K562 (cell line): ENCODE results near the gene TMEM184B. TPM values are rescaled to one million over a fixed set of nuclear protein-coding genes. Genes with fewer than 3 reads are reported as not detected.

Experiments used
- C11orf30 ChIP-seq: fragments of 450-650 bp; IDR thresholded peaks from 2 replicates; pipeline ENCODE4 v1.6.1; 2016; ENCODE audit warnings: low read depth, mild to moderate bottlenecking
- CBX5 ChIP-seq: IDR thresholded peaks from 2 replicates; pipeline ENCODE4 v1.6.1; 2014; ENCODE audit warnings: low read depth, borderline replicate concordance
- CHCHD3 ChIP-seq: fragments of 250-450 bp; sonication (Bioruptor Pico); IDR thresholded peaks from 2 replicates; pipeline ENCODE4 v2.1.2; 2022; ENCODE audit warnings: mild to moderate bottlenecking
- ELF4 ChIP-seq: fragments of 450-650 bp; formaldehyde crosslinking; IDR thresholded peaks from 2 replicates; pipeline ENCODE4 v1.4.0; 2022; ENCODE audit warnings: missing genetic modification characterization
- GTF2A2 ChIP-seq: IDR thresholded peaks from 2 replicates; pipeline ENCODE4 v1.6.1; 2016; ENCODE audit warnings: mild to moderate bottlenecking, missing genetic modification characterization, missing compliant biosample characterization
- GTF2E2 ChIP-seq: fragments of 200-800 bp; sonication (Bioruptor generic); IDR thresholded peaks from 2 replicates; pipeline ENCODE4 v1.6.1; 2016; ENCODE audit warnings: missing genetic modification characterization, missing compliant biosample characterization
- GTF3C2 ChIP-seq: IDR thresholded peaks from 3 replicates; pipeline ENCODE4 v1.6.1; 2011; ENCODE audit warnings: borderline replicate concordance, mild to moderate bottlenecking, moderate library complexity; ENCODE audit not compliant: insufficient read length; ENCODE audit errors: extremely low read depth
- HBP1 ChIP-seq: fragments of 450-650 bp; formaldehyde crosslinking; IDR thresholded peaks from 2 replicates; pipeline ENCODE4 v1.4.0; 2022; ENCODE audit warnings: missing genetic modification characterization
- MED1 ChIP-seq: sonication (generic); formaldehyde crosslinking; IDR thresholded peaks from 2 replicates; pipeline ENCODE4 v1.8.1; 2023; ENCODE audit warnings: missing genetic modification reagents, borderline replicate concordance
- MTA1 ChIP-seq: fragments of 450-650 bp; IDR thresholded peaks from 2 replicates; pipeline ENCODE4 v1.6.1; 2017; ENCODE audit warnings: borderline replicate concordance
- NFE2L1 ChIP-seq: fragments of 450-650 bp; IDR thresholded peaks from 2 replicates; pipeline ENCODE4 v1.6.1; 2016; ENCODE audit warnings: missing genetic modification characterization, low read depth, mild to moderate bottlenecking, missing compliant biosample characterization, moderate library complexity, borderline replicate concordance
- PCBP1 ChIP-seq: fragments of 200-400 bp; formaldehyde crosslinking; IDR thresholded peaks from 2 replicates; pipeline ENCODE4 v1.6.1; 2018; ENCODE audit warnings: mild to moderate bottlenecking, low read depth, low read length; ENCODE audit not compliant: poor library complexity, severe bottlenecking
- PCBP2 ChIP-seq: fragments of 200-400 bp; formaldehyde crosslinking; IDR thresholded peaks from 2 replicates; pipeline ENCODE4 v1.6.1; 2018; ENCODE audit warnings: low read length, low read depth, mild to moderate bottlenecking, moderate library complexity; ENCODE audit not compliant: poor library complexity, severe bottlenecking
- PURB ChIP-seq: sonication (generic); formaldehyde crosslinking; IDR thresholded peaks from 2 replicates; pipeline ENCODE4 v1.9.0; 2021; ENCODE audit warnings: low read depth, mild to moderate bottlenecking, missing genetic modification reagents
- RBM25 ChIP-seq: fragments of 200-400 bp; formaldehyde crosslinking; IDR thresholded peaks from 2 replicates; pipeline ENCODE4 v1.6.1; 2018; ENCODE audit warnings: low read length, low read depth, moderate library complexity; ENCODE audit not compliant: severe bottlenecking
- RCOR1 ChIP-seq, 2 experiments: IDR thresholded peaks; 2 replicates each; pipeline ENCODE4 v1.6.1; 2012; ENCODE audit warnings: low read depth in 2 of 2, low read length in 2 of 2, borderline replicate concordance in 1 of 2, improper control_type of control experiment in 1 of 2
- THRAP3 ChIP-seq: fragments of 450-650 bp; IDR thresholded peaks from 2 replicates; pipeline ENCODE4 v1.6.1; 2016; ENCODE audit warnings: mild to moderate bottlenecking, inconsistent platforms, borderline replicate concordance
- YY1 ChIP-seq, 3 experiments: IDR thresholded peaks; 2 replicates each; pipeline ENCODE4 v1.6.1; 2011; ENCODE audit warnings: low read length in 2 of 3, mild to moderate bottlenecking in 2 of 3, moderate library complexity in 2 of 3, borderline replicate concordance in 1 of 3, control low read depth in 1 of 3, low read depth in 1 of 3; ENCODE audit not compliant: insufficient read depth in 3 of 3, insufficient replicate concordance in 2 of 3, control insufficient read depth in 1 of 3, insufficient read length in 1 of 3; ENCODE audit errors: extremely low read depth in 1 of 3
- ZNF41 ChIP-seq: fragments of 250-450 bp; sonication (Bioruptor Pico); conservative IDR thresholded peaks from 2 replicates; pipeline ENCODE4 v1.4.0; 2020; ENCODE audit warnings: mild to moderate bottlenecking
- ZNF444 ChIP-seq: fragments of 250-450 bp; sonication (Bioruptor Pico); IDR thresholded peaks from 2 replicates; pipeline ENCODE4 v1.4.0; 2020; ENCODE audit warnings: mild to moderate bottlenecking, moderate library complexity
- polyA plus RNA-seq, 8 experiments: library from polyadenylated mRNA; depleted of rRNA in 4 of 8; stranded (reverse) in 5 of 8; unstranded in 3 of 8; fragments of >200 nt; fragmentation: Nextera tagmentation in 2 of 8; fragmentation: Illumina TruSeq in 1 of 8; extraction: Ambion mirVana in 2 of 8; extraction: Trizol in 1 of 8; gene quantifications; 2 replicates each; pipeline versions ENCODE4 v1.2.1 to v1.2.3, GENCODE V29; 2011 to 2014; ENCODE audit warnings: inconsistent platforms in 1 of 8, missing spikeins in 1 of 8
- total RNA-seq, 7 experiments: library from RNA; depleted of rRNA in 6 of 7; stranded (reverse); fragments of >200 nt in 6 of 7; fragmentation: Illumina TruSeq in 2 of 7; extraction: Trizol in 2 of 7; gene quantifications; 2 replicates each; pipeline versions ENCODE4 v1.2.1 to v1.2.3, GENCODE V29; 2011 to 2021; ENCODE audit warnings: low replicate concordance in 1 of 7

The TMEM184B gene
- total and polyA plus RNA-seq, 9 of the 15 experiments (the other 6 are each of a cell fraction or from before 2014, with no cell fraction given) = 0.31 to 25.1 (median 6.2) TPM

DNA sequence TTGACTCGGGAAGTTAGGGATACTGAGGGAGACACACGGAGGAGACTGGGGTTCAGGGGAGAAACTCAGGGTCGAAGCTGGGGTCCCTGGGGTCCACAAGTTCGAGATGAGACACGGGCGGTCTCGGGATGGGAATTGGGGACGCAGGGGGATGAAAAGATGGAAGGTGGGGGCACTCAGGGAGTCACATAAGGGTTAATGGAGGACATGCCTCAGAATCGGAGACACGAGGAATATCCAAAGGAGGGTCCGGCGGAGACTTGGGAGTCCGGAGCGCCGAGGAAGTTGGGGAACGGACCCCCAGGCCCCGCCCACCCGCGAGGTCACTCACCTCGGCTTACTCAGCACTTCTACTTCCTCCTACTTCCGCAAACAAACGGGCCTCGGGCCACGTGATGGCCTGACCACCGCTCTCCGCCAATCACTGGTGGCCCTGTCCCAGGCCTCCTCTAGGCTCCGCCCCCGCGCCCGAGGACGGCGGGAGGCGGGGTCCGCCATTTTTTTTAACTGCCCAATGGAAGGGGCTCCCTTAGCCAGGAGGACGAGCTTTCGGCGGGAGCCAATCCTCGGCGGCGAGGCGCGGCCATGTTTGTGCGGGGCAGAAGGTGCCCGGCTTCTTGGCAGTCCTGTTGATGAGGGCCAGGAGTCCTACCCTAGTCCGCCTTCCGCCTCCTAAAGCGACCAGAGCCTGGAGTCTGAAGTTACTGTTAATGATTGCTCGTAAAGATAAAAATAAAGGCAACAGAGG is 91.2 kb downstream of the TMEM184B start, which contains the start of gene PLA2G6 (continued):
- TF ChIP-seq THRAP3 (0 out of 2 replicates have a peak, but pooled peaks have one; percentile 8), PURB (CRISPR knock-in tag) (no peak), HBP1 (no peak), RBM25 (peak; percentile 35), PCBP2 (no peak), GTF3C2 (no peak), GTF2A2 (tag) (no peak), MED1 (CRISPR knock-in tag) (no peak), GTF2E2 (tag) (no peak), PCBP1 (no peak), ZNF444 (CRISPR knock-in tag) (no peak), C11orf30 (peak; percentile 95), ZNF41 (no peak), RCOR1 (IDR thresholded peaks at IDR 0.05; ENCODE audit: borderline replicate concordance in 1 of 2, low read depth in 2 of 2, low read length in 2 of 2) (no peak), ELF4 (no peak), MTA1 (no peak), YY1 (IDR thresholded peaks at IDR 0.05; ENCODE audit: borderline replicate concordance in 1 of 3, control insufficient read depth in 1 of 3, extremely low read depth in 1 of 3, insufficient read depth in 3 of 3, insufficient read length in 1 of 3, insufficient replicate concordance in 2 of 3, low read depth in 1 of 3, low read length in 2 of 3) (peak; percentile 98 to 100 (median 99)), CHCHD3 (CRISPR knock-in tag) (no peak), CBX5 (no peak), NFE2L1 (no peak)
